K562 (cell line): Measurements from ENCODE around the gene TDRD9. TPM values are rescaled to one million over a fixed set of nuclear protein-coding genes. Genes with fewer than 3 reads are reported as not detected.

ENCODE experiments used
- ATAC-seq: fragments of 200-7000 bp; cut with Tn5 transposase; 3 replicates; pipeline ENCODE4 v1.9.1; 2020; ENCODE audit warnings: moderate library complexity
- BruUV-seq: library from RNA; stranded (reverse); fragments of 400-500 nt; replicated peaks from 2 replicates; lab custom pipeline; 2021; lab: Mats Ljungman, UMichigan
- CTCF ChIA-PET: fragments of 300-600 bp; formaldehyde crosslinking; extraction: SDS; loops from one replicate; lab custom pipeline; 2021; ENCODE audit warnings: low intra/inter-chr PET ratio; lab: Yijun Ruan, JAX
- POLR2A ChIA-PET: fragments of 300-600, 350-650 bp; sonication (Branson Sonifier 250); formaldehyde crosslinking; extraction: SDS; loops from one replicate; lab custom pipeline; 2021; ENCODE audit warnings: antibody characterized with exemption, inconsistent platforms; lab: Yijun Ruan, JAX
- DNase-seq, 4 experiments: peaks; one replicate each; pipeline versions ENCODE4 v3.0.0 to v3.0.0-alpha.2; 2011 to 2018; ENCODE audit warnings: low spot score in 3 of 4, mixed read lengths in 3 of 4; ENCODE audit errors: extremely low read depth in 1 of 4
- FAIRE-seq: peaks from 2 replicates; lab custom pipeline; 2011; peaks lifted over from hg19 to GRCh38; lab: Jason Lieb, UNC
- H2AFZ ChIP-seq: 2 replicates; pipeline ENCODE4 v1.6.0; 2011; ENCODE audit warnings: low read depth, low read length, control low read depth, inconsistent platforms
- H3K27ac ChIP-seq: fragments of 200-600 bp; 3 replicates; pipeline ENCODE4 v1.8.0; 2011; ENCODE audit warnings: low read depth, mild to moderate bottlenecking, control low read depth, inconsistent platforms, low read length, moderate library complexity, mixed read lengths; ENCODE audit errors: extremely low read depth
- H3K27me3 ChIP-seq, 2 experiments: fragments of 300-600 bp in 1 of 2; 2 replicates in 1 of 2; 3 replicates in 1 of 2; pipeline versions ENCODE4 v1.6.0 to v1.8.0; 2011; ENCODE audit warnings: inconsistent platforms in 2 of 2, low read length in 2 of 2, mild to moderate bottlenecking in 1 of 2, mixed read lengths in 1 of 2, moderate library complexity in 1 of 2; ENCODE audit not compliant: control insufficient read depth in 2 of 2, insufficient read depth in 2 of 2
- H3K36me3 ChIP-seq: fragments of 300-600 bp; 3 replicates; pipeline ENCODE4 v1.8.0; 2011; ENCODE audit warnings: mild to moderate bottlenecking, low read length, inconsistent platforms; ENCODE audit not compliant: control insufficient read depth, insufficient read depth
- H3K4me1 ChIP-seq, 2 experiments: fragments of 200-600 bp in 1 of 2; replicated peaks in 1 of 2; 2 replicates in 1 of 2; 3 replicates in 1 of 2; pipeline versions ENCODE4 v1.5.1 to v1.8.0; 2011; ENCODE audit warnings: inconsistent platforms in 2 of 2, low read length in 2 of 2, mild to moderate bottlenecking in 1 of 2, mixed read lengths in 1 of 2, moderate library complexity in 1 of 2; ENCODE audit not compliant: control insufficient read depth in 2 of 2, insufficient read depth in 2 of 2
- H3K4me2 ChIP-seq: 2 replicates; pipeline ENCODE4 v1.6.1; 2011; ENCODE audit warnings: low read length, control low read depth, inconsistent platforms, mixed read lengths; ENCODE audit not compliant: insufficient read depth
- H3K4me3 ChIP-seq: fragments of 200-600 bp; sonication (generic), shearing (Covaris generic); 2 replicates; pipeline ENCODE4 v1.5.1; 2016; ENCODE audit warnings: control low read depth, inconsistent platforms
- H3K79me2 ChIP-seq: fragments of 200-600 bp; 3 replicates; pipeline ENCODE4 v1.8.0; 2011; ENCODE audit warnings: low read length, inconsistent platforms; ENCODE audit not compliant: control insufficient read depth, insufficient read depth
- H3K9ac ChIP-seq, 2 experiments: 2 replicates each; pipeline versions ENCODE4 v1.6.0 to v1.6.1; 2011; ENCODE audit warnings: low read depth in 2 of 2, low read length in 2 of 2, control low read depth in 1 of 2, inconsistent platforms in 1 of 2, mild to moderate bottlenecking in 1 of 2, mixed read lengths in 1 of 2; ENCODE audit not compliant: insufficient read depth in 1 of 2
- H3K9me1 ChIP-seq: one replicate; pipeline ENCODE4 v1.6.0; 2011; ENCODE audit warnings: inconsistent platforms, mild to moderate bottlenecking, low read length, moderate library complexity; ENCODE audit not compliant: control insufficient read depth, insufficient read depth
- H3K9me3 ChIP-seq: replicated peaks from 2 replicates; pipeline ENCODE4 v1.5.1; 2011; ENCODE audit warnings: low read depth, low read length, inconsistent platforms; ENCODE audit not compliant: control insufficient read depth, insufficient read depth
- H4K20me1 ChIP-seq: replicated peaks from 2 replicates; pipeline ENCODE4 v1.6.1; 2011; ENCODE audit warnings: low read length, inconsistent platforms, mixed read lengths; ENCODE audit not compliant: control insufficient read depth, insufficient read depth
- CBX3 ChIP-seq, 2 experiments: IDR thresholded peaks; 1 replicate in 1 of 2; 2 replicates in 1 of 2; pipeline ENCODE4 v1.6.1; 2012; ENCODE audit warnings: inconsistent platforms in 2 of 2, low read length in 2 of 2, borderline replicate concordance in 1 of 2, control low read depth in 1 of 2
- HDAC2 ChIP-seq: fragments of 450-650 bp; IDR thresholded peaks from 2 replicates; pipeline ENCODE4 v1.6.1; 2016; ENCODE audit warnings: mild to moderate bottlenecking
- HNRNPH1 ChIP-seq: fragments of 200-400 bp; formaldehyde crosslinking; optimal IDR thresholded peaks from 2 replicates; pipeline ENCODE3; 2017; ENCODE audit warnings: low read depth, mild to moderate bottlenecking, low read length, moderate library complexity
- KAT2B ChIP-seq: IDR thresholded peaks from one replicate; pipeline ENCODE4 v1.6.1; 2012; ENCODE audit warnings: low read depth, mild to moderate bottlenecking, control low read depth, inconsistent platforms, low read length, moderate library complexity
- MCM5 ChIP-seq: fragments of 450-650 bp; IDR thresholded peaks from 2 replicates; pipeline ENCODE4 v1.6.1; 2016; ENCODE audit warnings: low read depth
- MTA3 ChIP-seq: fragments of 450-650 bp; formaldehyde crosslinking; IDR thresholded peaks from 2 replicates; pipeline ENCODE4 v1.6.1; 2017; ENCODE audit warnings: mild to moderate bottlenecking, borderline replicate concordance
- NRF1 ChIP-seq, 2 experiments: fragments of 450-650 bp; IDR thresholded peaks in 1 of 2; conservative IDR thresholded peaks in 1 of 2; 2 replicates each; pipeline ENCODE4 v1.6.1; 2014; ENCODE audit warnings: mild to moderate bottlenecking in 2 of 2
- STAG1 ChIP-seq: sonication (generic); formaldehyde crosslinking; IDR thresholded peaks from 2 replicates; pipeline ENCODE4 v1.5.0; 2020; ENCODE audit warnings: missing genetic modification reagents, borderline replicate concordance
- TCF7 ChIP-seq: sonication (generic); IDR thresholded peaks from 2 replicates; pipeline ENCODE4 v1.6.1; 2016; ENCODE audit warnings: antibody characterized with exemption, borderline replicate concordance
- TEAD1 ChIP-seq, 2 experiments: fragments of 450-650 bp in 1 of 2; sonication (generic) in 1 of 2; formaldehyde crosslinking; IDR thresholded peaks; 2 replicates each; pipeline versions ENCODE4 v1.4.0 to v1.8.0; 2020 to 2022; ENCODE audit warnings: mild to moderate bottlenecking in 2 of 2, missing genetic modification reagents in 1 of 2
- TRIM28 ChIP-seq: fragments of 450-650 bp; IDR thresholded peaks from 2 replicates; pipeline ENCODE4 v1.6.1; 2017
- ZC3H11A ChIP-seq: IDR thresholded peaks from 2 replicates; pipeline ENCODE4 v1.6.1; 2012; ENCODE audit warnings: low read depth, low read length, improper control_type of control experiment
- ZNF274 ChIP-seq: IDR thresholded peaks from 2 replicates; pipeline ENCODE4 v1.6.1; 2011; ENCODE audit warnings: low read depth, mild to moderate bottlenecking, low read length, moderate library complexity, borderline replicate concordance
- ZNF586 ChIP-seq: fragments of 450-650 bp; formaldehyde crosslinking; conservative IDR thresholded peaks from 2 replicates; pipeline ENCODE4 v1.4.0; 2020; ENCODE audit warnings: mild to moderate bottlenecking, moderate library complexity
- ZSCAN32 ChIP-seq: fragments of 450-650 bp; formaldehyde crosslinking; IDR thresholded peaks from 2 replicates; pipeline ENCODE4 v1.4.0; 2020; ENCODE audit warnings: mild to moderate bottlenecking, moderate library complexity
- ZZZ3 ChIP-seq: fragments of 450-650 bp; IDR thresholded peaks from 2 replicates; pipeline ENCODE4 v1.6.1; 2016; ENCODE audit warnings: antibody characterized with exemption, mild to moderate bottlenecking, moderate library complexity
- WGBS: fragments of 100-300 bp; shearing (Covaris generic); methylation state at CpG from one replicate; pipeline ENCODE4 v1.1.6; 2016; ENCODE audit warnings: low coverage, mixed read lengths; ENCODE audit not compliant: insufficient coverage; ENCODE audit errors: missing lambda C conversion rate; 5-methylcytosine and 5-hydroxymethylcytosine counted together
- in situ Hi-C: fragments of 300-500 bp; cut with MboI; formaldehyde crosslinking; loops from 4 replicates; pipeline ENCODE4 v1.15.0; 2018; ENCODE audit warnings: inconsistent platforms, mixed read lengths
- intact Hi-C: fragments of 100-400 bp; cut with micrococcal nuclease; formaldehyde crosslinking; loops from 2 replicates; pipeline ENCODE4 v1.14.2; 2022
- polyA plus RNA-seq, 8 experiments: library from polyadenylated mRNA; depleted of rRNA in 4 of 8; stranded (reverse) in 5 of 8; unstranded in 3 of 8; fragments of >200 nt; fragmentation: Nextera tagmentation in 2 of 8; fragmentation: Illumina TruSeq in 1 of 8; extraction: Ambion mirVana in 2 of 8; extraction: Trizol in 1 of 8; gene quantifications; 2 replicates each; pipeline versions ENCODE4 v1.2.1 to v1.2.3, GENCODE V29; 2011 to 2014; ENCODE audit warnings: inconsistent platforms in 1 of 8, missing spikeins in 1 of 8
- total RNA-seq, 7 experiments: library from RNA; depleted of rRNA in 6 of 7; stranded (reverse); fragments of >200 nt in 6 of 7; fragmentation: Illumina TruSeq in 2 of 7; extraction: Trizol in 2 of 7; gene quantifications; 2 replicates each; pipeline versions ENCODE4 v1.2.1 to v1.2.3, GENCODE V29; 2011 to 2021; ENCODE audit warnings: low replicate concordance in 1 of 7

The TDRD9 gene
- total and polyA plus RNA-seq, 9 of the 15 experiments (the other 6 are each of a cell fraction or from before 2014, with no cell fraction given): 0.04 to 0.14 (median 0.04) TPM; not detected in 5

GRCh38 chr14:103989034-103989433 lies 60.8 kb downstream of the TDRD9 start:
- no peaks in the 10 kb centered on the region for H3K4me1 ChIP-seq
- CTCF ChIA-PET: no interaction called here
- in situ Hi-C loops: no loop called here

GRCh38 chr14:103989964-103990363 lies 61.7 kb downstream of the TDRD9 start:
- in situ Hi-C loops: no loop called here
- H4K20me1 ChIP-seq: no peaks in the 10 kb centered on the region
- no peak for TF ChIP-seq ZSCAN32
- TF ChIP-seq TEAD1 (CRISPR knock-in tag; IDR thresholded peaks at IDR 0.05): no peak
- no peak for TF ChIP-seq TCF7
- no peak for TF ChIP-seq ZZZ3
- TF ChIP-seq HNRNPH1: no peak
- no peak for TF ChIP-seq MTA3
- no peak for TF ChIP-seq STAG1 (CRISPR knock-in tag)
- TF ChIP-seq ZNF586 (CRISPR knock-in tag): no peak
- H3K27ac ChIP-seq: no peak overlapping the region
- ChIA-PET POLR2A (interaction anchor here (0.9 kb wide), 1 partner anchor 8 kb away, joined by 5 read pairs; no protein-coding TSS in a partner anchor), CTCF (no interaction called here)
- intact Hi-C loops: no loop called here
- FAIRE-seq (no peak), DNase-seq (no peak), ATAC-seq (no peak)
- peaks cover 0 to 10% of the 10 kb centered on the region in 2 experiments; a peak in 2 of 5 replicates for H3K27me3 ChIP-seq
- no peaks in the 10 kb centered on the region for H3K9me3 ChIP-seq
- 0% methylated on average over 4 of the region's 4 CpGs for WGBS
- H2AFZ ChIP-seq: no peak overlapping the region
- BruUV-seq: no TSS peak
- no peaks in the 10 kb centered on the region for H3K79me2 ChIP-seq
- H3K4me2 ChIP-seq: no peak overlapping the region
- H3K36me3 ChIP-seq: no peaks in the 10 kb centered on the region
- no peak overlapping the region for H3K4me3 ChIP-seq
- no peak overlapping the region for H3K9ac ChIP-seq
- no peaks in the 10 kb centered on the region for H3K4me1 ChIP-seq
- H3K9me1 ChIP-seq: no peaks in the 10 kb centered on the region

More at GRCh38 chr14:103989034-103989433, 60.8 kb downstream of the TDRD9 start:
- FAIRE-seq: no peak
- H4K20me1 ChIP-seq: no peaks in the 10 kb centered on the region
- H3K9me3 ChIP-seq: no peaks in the 10 kb centered on the region
- no peak overlapping the region for H3K27ac ChIP-seq
- no peak for DNase-seq
- H3K36me3 ChIP-seq: no peaks in the 10 kb centered on the region
- BruUV-seq: no TSS peak
- H3K9ac ChIP-seq: no peak overlapping the region
- intact Hi-C loops: no loop called here
- no peak overlapping the region for H3K4me3 ChIP-seq
- no peaks in the 10 kb centered on the region for H3K79me2 ChIP-seq
- TF ChIP-seq ZNF274 (no peak), TRIM28 (peak; percentile 77; the same call in 1 of the 2 replicates), MCM5 (no peak), NRF1 (conservative IDR thresholded peaks at IDR 0.05 in 1 of 2, IDR thresholded peaks at IDR 0.05 in 1 of 2) (no peak), HDAC2 (no peak), ZC3H11A (no peak), CBX3 (IDR thresholded peaks at IDR 0.05; ENCODE audit: borderline replicate concordance in 1 of 2, low read length in 2 of 2) (peak in 1 of 2 experiments; percentile 68; a peak in 2 of 3 replicates), KAT2B (no peak)
- TF ChIP-seq, all 486 proteins: peak for 2
- POLR2A ChIA-PET: interaction anchor here (0.9 kb wide), 1 partner anchor 9 kb away, joined by 5 read pairs; no protein-coding TSS in a partner anchor
- Histone ChIP-seq H3K4me2 (no peak overlapping the region), H2AFZ (no peak overlapping the region), H3K27me3 (peaks cover 0 to 10% of the 10 kb centered on the region in 2 experiments; a peak in 1 of 5 replicates), H3K9me1 (no peaks in the 10 kb centered on the region)
- WGBS: 0% methylated on average over 1 of the region's 1 CpG
- no peak for ATAC-seq
